ENCODE results near the gene MEOX2.

DNA sequence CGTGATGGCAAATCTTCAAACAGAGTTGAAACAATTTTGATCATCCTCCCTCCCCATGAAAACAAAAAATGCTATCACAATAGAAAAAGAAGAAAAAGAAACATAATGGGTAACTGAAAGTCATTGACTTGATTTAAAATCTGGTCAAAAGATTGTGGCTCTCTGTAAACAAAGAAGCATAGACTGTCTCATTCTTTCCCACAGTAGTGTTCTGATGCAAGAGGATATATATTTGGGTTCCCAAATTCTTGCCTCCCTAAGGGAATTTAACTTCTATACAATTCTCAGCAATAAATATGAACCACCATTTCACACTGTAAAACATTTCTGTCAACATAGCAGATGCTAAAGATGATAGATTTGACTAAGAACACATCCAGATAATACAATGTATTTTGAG, 32.8 kb upstream of the MEOX2 start:
- TF ChIP-seq CTCF (IDR thresholded peaks at IDR 0.05): no peak
- TF ChIP-seq POLR2A (IDR thresholded peaks at IDR 0.05): no peak

Measured in testis (tissue), 2 donors.